ENCODE results near the gene FSTL1.

Gene FSTL1

GRCh38 chr3:120468635-120469295 lies 18.0 kb upstream of the FSTL1 start:
- no peak for DNase-seq (ENCODE audit: low spot score)

- no peak for DNase-seq (ENCODE audit: low spot score)
Measured at GRCh38 chr3:120462409-120462959, 11.7 kb upstream of the FSTL1 start.

GRCh38 chr3:120461416-120461815 lies 10.6 kb upstream of the FSTL1 start:
- no peak for DNase-seq (ENCODE audit: low spot score)

GRCh38 chr3:120460862-120461261 lies 10.1 kb upstream of the FSTL1 start:
- no peak for DNase-seq (ENCODE audit: low spot score)

- no peak for DNase-seq (ENCODE audit: low spot score)
Measured at GRCh38 chr3:120460181-120460790, 9.5 kb upstream of the FSTL1 start.

- DNase-seq (ENCODE audit: low spot score) = no peak
Measured at GRCh38 chr3:120459196-120459595, 8.4 kb upstream of the FSTL1 start.

GRCh38 chr3:120457827-120458226 lies 7.0 kb upstream of the FSTL1 start:
- no peak for DNase-seq (ENCODE audit: low spot score)

GRCh38 chr3:120454076-120454689 lies 3.4 kb upstream of the FSTL1 start:
- DNase-seq (ENCODE audit: low spot score) = no peak

- DNase-seq (ENCODE audit: low spot score) = no peak
Measured at GRCh38 chr3:120452816-120453215, 2.0 kb upstream of the FSTL1 start.

GRCh38 chr3:120451806-120452205 lies 1.0 kb upstream of the FSTL1 start:
- no peak for DNase-seq (ENCODE audit: low spot score)

GRCh38 chr3:120451272-120451761 lies 525 bp upstream of the FSTL1 start:
- DNase-seq (ENCODE audit: low spot score) = no peak

- DNase-seq (ENCODE audit: low spot score) = no peak
Measured at GRCh38 chr3:120449701-120450599, 842 bp downstream of the FSTL1 start.

GRCh38 chr3:120449251-120449650 lies 1.5 kb downstream of the FSTL1 start:
- DNase-seq (ENCODE audit: low spot score) = no peak

GRCh38 chr3:120448756-120449155 lies 2.0 kb downstream of the FSTL1 start:
- no peak for DNase-seq (ENCODE audit: low spot score)

- no peak for DNase-seq (ENCODE audit: low spot score)
Measured at GRCh38 chr3:120446891-120447668, 3.7 kb downstream of the FSTL1 start.

GRCh38 chr3:120445654-120446053 lies 5.1 kb downstream of the FSTL1 start:
- no peak for DNase-seq (ENCODE audit: low spot score)

- DNase-seq (ENCODE audit: low spot score) = no peak
Measured at GRCh38 chr3:120443626-120444123, 7.1 kb downstream of the FSTL1 start.

GRCh38 chr3:120442975-120443517 lies 7.7 kb downstream of the FSTL1 start:
- DNase-seq (ENCODE audit: low spot score) = no peak

- no peak for DNase-seq (ENCODE audit: low spot score)
Measured at GRCh38 chr3:120441776-120442175, 9.0 kb downstream of the FSTL1 start.

- no peak for DNase-seq (ENCODE audit: low spot score)
Measured at GRCh38 chr3:120440762-120441161, 10.0 kb downstream of the FSTL1 start.
